GM23338 (cell line): ENCODE results near the gene PLA2G1B. TPM values are rescaled to one million over a fixed set of nuclear protein-coding genes. Genes with fewer than 3 reads are reported as not detected.

Experiments
- ATAC-seq: fragments of 200-7000 bp; cut with Tn5 transposase; 3 replicates; pipeline ENCODE4 v1.9.1; 2020
- DNase-seq: peaks from one replicate; pipeline ENCODE4 v3.0.0-alpha.2; 2015; ENCODE audit warnings: low spot score
- H2AFZ ChIP-seq: fragments of 200-600 bp; sonication (generic); 2 replicates; pipeline ENCODE4 v1.8.0; 2016; ENCODE audit warnings: antibody characterized with exemption, mild to moderate bottlenecking, moderate library complexity
- H3F3A ChIP-seq: fragments of 200-600 bp; sonication (generic); replicated peaks from 2 replicates; pipeline ENCODE4 v1.8.0; 2017; ENCODE audit warnings: antibody characterized with exemption, mixed run types, low read depth
- H3K27ac ChIP-seq: fragments of 200-600 bp; sonication (generic); 2 replicates; pipeline ENCODE4 v1.6.1; 2016; ENCODE audit warnings: low read depth
- H3K27me3 ChIP-seq: fragments of 200-600 bp; sonication (generic); 2 replicates; pipeline ENCODE4 v1.8.0; 2016; ENCODE audit warnings: mild to moderate bottlenecking, mixed run types, moderate library complexity; ENCODE audit not compliant: insufficient read depth
- H3K36me3 ChIP-seq: fragments of 200-600 bp; sonication (generic); 2 replicates; pipeline ENCODE4 v1.8.0; 2016; ENCODE audit warnings: mild to moderate bottlenecking; ENCODE audit not compliant: insufficient read depth
- H3K4me1 ChIP-seq: fragments of 200-600 bp; sonication (generic); 2 replicates; pipeline ENCODE4 v1.8.0; 2016; ENCODE audit warnings: mild to moderate bottlenecking, moderate library complexity; ENCODE audit not compliant: insufficient read depth
- H3K4me2 ChIP-seq: fragments of 200-600 bp; sonication (generic); 2 replicates; pipeline ENCODE4 v1.7.1; 2017; ENCODE audit warnings: mixed run types
- H3K4me3 ChIP-seq: fragments of 200-600 bp; sonication (generic); 2 replicates; pipeline ENCODE4 v1.6.1; 2016; ENCODE audit warnings: mixed run types
- H3K79me2 ChIP-seq: fragments of 200-600 bp; sonication (generic); replicated peaks from 2 replicates; pipeline ENCODE4 v1.8.0; 2017; ENCODE audit warnings: mild to moderate bottlenecking; ENCODE audit not compliant: insufficient read depth
- H3K9me2 ChIP-seq: fragments of 200-600 bp; sonication (generic); 2 replicates; pipeline ENCODE4 v1.8.0; 2017; ENCODE audit not compliant: insufficient read depth
- H4K20me1 ChIP-seq: fragments of 200-600 bp; sonication (generic); replicated peaks from 2 replicates; pipeline ENCODE4 v1.8.0; 2017; ENCODE audit warnings: mild to moderate bottlenecking; ENCODE audit not compliant: insufficient read depth
- H3K27ac Mint-ChIP-seq: 2 replicates; pipeline ENCODE4 v1.8.0; 2020; ENCODE audit warnings: inconsistent platforms, mild to moderate bottlenecking, moderate library complexity, mixed read lengths
- H3K27me3 Mint-ChIP-seq: 3 replicates; pipeline ENCODE4 v1.8.0; 2022; ENCODE audit warnings: low read depth, mild to moderate bottlenecking, moderate library complexity, mixed read lengths, inconsistent platforms; ENCODE audit not compliant: insufficient read depth, poor library complexity
- H3K36me3 Mint-ChIP-seq: 3 replicates; pipeline ENCODE4 v1.8.0; 2021; ENCODE audit warnings: low read depth, mild to moderate bottlenecking, inconsistent platforms, moderate library complexity, mixed read lengths
- H3K4me1 Mint-ChIP-seq: 3 replicates; pipeline ENCODE4 v1.8.0; 2020; ENCODE audit warnings: mild to moderate bottlenecking, inconsistent platforms, mixed read lengths
- H3K4me3 Mint-ChIP-seq: 3 replicates; pipeline ENCODE4 v1.8.0; 2021; ENCODE audit warnings: moderate library complexity, mild to moderate bottlenecking, inconsistent platforms, mixed read lengths
- H3K9me3 Mint-ChIP-seq: 3 replicates; pipeline ENCODE4 v1.8.0; 2020; ENCODE audit warnings: moderate library complexity, mild to moderate bottlenecking, inconsistent platforms, mixed read lengths
- CREB1 ChIP-seq: fragments of 250-450 bp; sonication (Bioruptor Pico); IDR thresholded peaks from 2 replicates; pipeline ENCODE4 v1.5.0; 2020; ENCODE audit warnings: low read depth, mild to moderate bottlenecking, moderate library complexity
- CTCF ChIP-seq, 2 experiments: fragments of 200-600 bp in 1 of 2; sonication (generic) in 1 of 2; conservative IDR thresholded peaks; 2 replicates each; pipeline versions ENCODE4 v1.5.1 to v1.6.1; 2016 to 2017; ENCODE audit warnings: antibody characterized with exemption in 2 of 2, low read depth in 2 of 2, mild to moderate bottlenecking in 2 of 2, moderate library complexity in 1 of 2
- ETS1 ChIP-seq: IDR thresholded peaks from 2 replicates; pipeline ENCODE4 v1.6.1; 2016; ENCODE audit warnings: antibody characterized with exemption
- JUNB ChIP-seq: IDR thresholded peaks from one replicate; pipeline ENCODE4 v1.6.1; 2016; ENCODE audit warnings: antibody characterized with exemption; ENCODE audit not compliant: unreplicated experiment
- POLR2AphosphoS5 ChIP-seq: IDR thresholded peaks from 2 replicates; pipeline ENCODE4 v1.6.1; 2016; ENCODE audit warnings: antibody characterized with exemption, low read depth
- STAT1 ChIP-seq: IDR thresholded peaks from one replicate; pipeline ENCODE4 v1.6.1; 2016; ENCODE audit warnings: antibody characterized with exemption; ENCODE audit not compliant: unreplicated experiment
- ZNF114 ChIP-seq: fragments of 250-450 bp; sonication (Bioruptor Pico); IDR thresholded peaks from 2 replicates; pipeline ENCODE4 v1.5.0; 2020; ENCODE audit warnings: mild to moderate bottlenecking, moderate library complexity
- ZNF331 ChIP-seq: fragments of 250-450 bp; sonication (Bioruptor Pico); IDR thresholded peaks from 2 replicates; pipeline ENCODE4 v1.5.0; 2020; ENCODE audit warnings: low read depth, mild to moderate bottlenecking, moderate library complexity
- polyA plus RNA-seq: library from polyadenylated mRNA; unstranded; fragments of >200 nt; fragmentation: Nextera tagmentation; extraction: Ambion mirVana; gene quantifications from 2 replicates; pipeline ENCODE4 v1.2.1, GENCODE V29; 2016
- total RNA-seq: library from RNA; depleted of rRNA; stranded (reverse); fragments of >200 nt; shearing (Covaris generic); gene quantifications from 2 replicates; pipeline ENCODE4 v1.2.3, GENCODE V29; 2014

Gene PLA2G1B
- total and polyA plus RNA-seq, 2 experiments from 2014 or later: not detected

- no peak overlapping the region for H3K4me2 ChIP-seq
- H3K9me2 ChIP-seq: no peaks in the 10 kb centered on the region
- no peaks in the 10 kb centered on the region for H3K27me3 ChIP-seq
- TF ChIP-seq CTCF (conservative IDR thresholded peaks at IDR 0.05; ENCODE audit: low read depth in 2 of 2): no peak
- no peak for TF ChIP-seq STAT1
- TF ChIP-seq JUNB: no peak
- no peak for TF ChIP-seq ZNF114 (CRISPR knock-in tag)
- no peak for TF ChIP-seq ETS1
- no peak for TF ChIP-seq ZNF331 (CRISPR knock-in tag)
- no peaks in the 10 kb centered on the region for H4K20me1 ChIP-seq
- ATAC-seq: no peak
- Mint-ChIP-seq H3K36me3 (no peaks in the 10 kb centered on the region), H3K27me3 (peaks cover 10% of the 10 kb centered on the region), H3K27ac (no peak overlapping the region), H3K4me1 (peaks cover 4% of the 10 kb centered on the region; the same call in 2 of the 3 replicates), H3K4me3 (no peak overlapping the region), H3K9me3 (no peaks in the 10 kb centered on the region)
- no peak for DNase-seq
- H3K4me3 ChIP-seq: no peak overlapping the region
- no peaks in the 10 kb centered on the region for H3K4me1 ChIP-seq
- no peaks in the 10 kb centered on the region for H3F3A ChIP-seq
- no peaks in the 10 kb centered on the region for H3K36me3 ChIP-seq
- H3K27ac ChIP-seq: no peak overlapping the region
- no peaks in the 10 kb centered on the region for H3K79me2 ChIP-seq
- H2AFZ ChIP-seq: no peak overlapping the region
Observed at GRCh38 chr12:120324841-120325417, 2.6 kb downstream of the PLA2G1B start.

- H3K36me3 ChIP-seq: no peaks in the 10 kb centered on the region
- Mint-ChIP-seq H3K36me3 (no peaks in the 10 kb centered on the region), H3K27me3 (peaks cover 8% of the 10 kb centered on the region), H3K9me3 (no peaks in the 10 kb centered on the region), H3K4me1 (peaks cover 4% of the 10 kb centered on the region; the same call in 2 of the 3 replicates), H3K4me3 (no peak overlapping the region), H3K27ac (no peak overlapping the region)
- no peak for ATAC-seq
- H2AFZ ChIP-seq: no peak overlapping the region
- H4K20me1 ChIP-seq: no peaks in the 10 kb centered on the region
- TF ChIP-seq CREB1 (CRISPR knock-in tag) (no peak), JUNB (no peak), ETS1 (no peak), POLR2AphosphoS5 (no peak)
- no peaks in the 10 kb centered on the region for H3K9me2 ChIP-seq
- H3K27me3 ChIP-seq: no peaks in the 10 kb centered on the region
- H3K27ac ChIP-seq: no peak overlapping the region
- H3K4me2 ChIP-seq: no peak overlapping the region
- no peaks in the 10 kb centered on the region for H3K79me2 ChIP-seq
- no peaks in the 10 kb centered on the region for H3F3A ChIP-seq
- H3K4me1 ChIP-seq: no peaks in the 10 kb centered on the region
- DNase-seq: no peak
- H3K4me3 ChIP-seq: no peak overlapping the region
Observed at GRCh38 chr12:120323772-120324171, 3.8 kb downstream of the PLA2G1B start.
